GM23338 (cell line): ENCODE data around the gene DSCAML1. TPM values are rescaled to one million over a fixed set of nuclear protein-coding genes. Genes with fewer than 3 reads are reported as not detected.

ENCODE experiments used
- ATAC-seq: fragments of 200-7000 bp; cut with Tn5 transposase; 3 replicates; pipeline ENCODE4 v1.9.1; 2020
- DNase-seq: peaks from one replicate; pipeline ENCODE4 v3.0.0-alpha.2; 2015; ENCODE audit warnings: low spot score
- H2AFZ ChIP-seq: fragments of 200-600 bp; sonication (generic); 2 replicates; pipeline ENCODE4 v1.8.0; 2016; ENCODE audit warnings: antibody characterized with exemption, mild to moderate bottlenecking, moderate library complexity
- H3F3A ChIP-seq: fragments of 200-600 bp; sonication (generic); replicated peaks from 2 replicates; pipeline ENCODE4 v1.8.0; 2017; ENCODE audit warnings: antibody characterized with exemption, mixed run types, low read depth
- H3K27ac ChIP-seq: fragments of 200-600 bp; sonication (generic); 2 replicates; pipeline ENCODE4 v1.6.1; 2016; ENCODE audit warnings: low read depth
- H3K27me3 ChIP-seq: fragments of 200-600 bp; sonication (generic); 2 replicates; pipeline ENCODE4 v1.8.0; 2016; ENCODE audit warnings: mild to moderate bottlenecking, mixed run types, moderate library complexity; ENCODE audit not compliant: insufficient read depth
- H3K36me3 ChIP-seq: fragments of 200-600 bp; sonication (generic); 2 replicates; pipeline ENCODE4 v1.8.0; 2016; ENCODE audit warnings: mild to moderate bottlenecking; ENCODE audit not compliant: insufficient read depth
- H3K4me1 ChIP-seq: fragments of 200-600 bp; sonication (generic); 2 replicates; pipeline ENCODE4 v1.8.0; 2016; ENCODE audit warnings: mild to moderate bottlenecking, moderate library complexity; ENCODE audit not compliant: insufficient read depth
- H3K4me2 ChIP-seq: fragments of 200-600 bp; sonication (generic); 2 replicates; pipeline ENCODE4 v1.7.1; 2017; ENCODE audit warnings: mixed run types
- H3K4me3 ChIP-seq: fragments of 200-600 bp; sonication (generic); 2 replicates; pipeline ENCODE4 v1.6.1; 2016; ENCODE audit warnings: mixed run types
- H3K79me2 ChIP-seq: fragments of 200-600 bp; sonication (generic); replicated peaks from 2 replicates; pipeline ENCODE4 v1.8.0; 2017; ENCODE audit warnings: mild to moderate bottlenecking; ENCODE audit not compliant: insufficient read depth
- H3K9me2 ChIP-seq: fragments of 200-600 bp; sonication (generic); 2 replicates; pipeline ENCODE4 v1.8.0; 2017; ENCODE audit not compliant: insufficient read depth
- H4K20me1 ChIP-seq: fragments of 200-600 bp; sonication (generic); replicated peaks from 2 replicates; pipeline ENCODE4 v1.8.0; 2017; ENCODE audit warnings: mild to moderate bottlenecking; ENCODE audit not compliant: insufficient read depth
- H3K27ac Mint-ChIP-seq: 2 replicates; pipeline ENCODE4 v1.8.0; 2020; ENCODE audit warnings: inconsistent platforms, mild to moderate bottlenecking, moderate library complexity, mixed read lengths
- H3K27me3 Mint-ChIP-seq: 3 replicates; pipeline ENCODE4 v1.8.0; 2022; ENCODE audit warnings: low read depth, mild to moderate bottlenecking, moderate library complexity, mixed read lengths, inconsistent platforms; ENCODE audit not compliant: insufficient read depth, poor library complexity
- H3K36me3 Mint-ChIP-seq: 3 replicates; pipeline ENCODE4 v1.8.0; 2021; ENCODE audit warnings: low read depth, mild to moderate bottlenecking, inconsistent platforms, moderate library complexity, mixed read lengths
- H3K4me1 Mint-ChIP-seq: 3 replicates; pipeline ENCODE4 v1.8.0; 2020; ENCODE audit warnings: mild to moderate bottlenecking, inconsistent platforms, mixed read lengths
- H3K4me3 Mint-ChIP-seq: 3 replicates; pipeline ENCODE4 v1.8.0; 2021; ENCODE audit warnings: moderate library complexity, mild to moderate bottlenecking, inconsistent platforms, mixed read lengths
- H3K9me3 Mint-ChIP-seq: 3 replicates; pipeline ENCODE4 v1.8.0; 2020; ENCODE audit warnings: moderate library complexity, mild to moderate bottlenecking, inconsistent platforms, mixed read lengths
- EZH2 ChIP-seq: fragments of 200-600 bp; sonication (generic); IDR thresholded peaks from one replicate; pipeline ENCODE4 v1.8.0; 2017; ENCODE audit warnings: antibody characterized with exemption, mild to moderate bottlenecking, low read depth; ENCODE audit not compliant: unreplicated experiment
- POLR2AphosphoS5 ChIP-seq: IDR thresholded peaks from 2 replicates; pipeline ENCODE4 v1.6.1; 2016; ENCODE audit warnings: antibody characterized with exemption, low read depth
- ZNF114 ChIP-seq: fragments of 250-450 bp; sonication (Bioruptor Pico); IDR thresholded peaks from 2 replicates; pipeline ENCODE4 v1.5.0; 2020; ENCODE audit warnings: mild to moderate bottlenecking, moderate library complexity
- ZNF331 ChIP-seq: fragments of 250-450 bp; sonication (Bioruptor Pico); IDR thresholded peaks from 2 replicates; pipeline ENCODE4 v1.5.0; 2020; ENCODE audit warnings: low read depth, mild to moderate bottlenecking, moderate library complexity
- polyA plus RNA-seq: library from polyadenylated mRNA; unstranded; fragments of >200 nt; fragmentation: Nextera tagmentation; extraction: Ambion mirVana; gene quantifications from 2 replicates; pipeline ENCODE4 v1.2.1, GENCODE V29; 2016
- total RNA-seq: library from RNA; depleted of rRNA; stranded (reverse); fragments of >200 nt; shearing (Covaris generic); gene quantifications from 2 replicates; pipeline ENCODE4 v1.2.3, GENCODE V29; 2014
- TF ChIP-seq, protein P1 (sequence below), 2 experiments: fragments of 200-600 bp in 1 of 2; sonication (generic) in 1 of 2; conservative IDR thresholded peaks; 2 replicates each; pipeline versions ENCODE4 v1.5.1 to v1.6.1; 2016 to 2017; ENCODE audit warnings: antibody characterized with exemption in 2 of 2, low read depth in 2 of 2, mild to moderate bottlenecking in 2 of 2, moderate library complexity in 1 of 2
- TF ChIP-seq, protein P2 (sequence below): IDR thresholded peaks from 2 replicates; pipeline ENCODE4 v1.6.1; 2016; ENCODE audit warnings: antibody characterized with exemption
- TF ChIP-seq, protein P3 (sequence below): fragments of 250-450 bp; sonication (Bioruptor Pico); IDR thresholded peaks from 2 replicates; pipeline ENCODE4 v1.5.0; 2020; ENCODE audit warnings: mild to moderate bottlenecking, moderate library complexity

The DSCAML1 gene
- total and polyA plus RNA-seq, 2 experiments from 2014 or later = 0.17 TPM; not detected in 1

DNA sequence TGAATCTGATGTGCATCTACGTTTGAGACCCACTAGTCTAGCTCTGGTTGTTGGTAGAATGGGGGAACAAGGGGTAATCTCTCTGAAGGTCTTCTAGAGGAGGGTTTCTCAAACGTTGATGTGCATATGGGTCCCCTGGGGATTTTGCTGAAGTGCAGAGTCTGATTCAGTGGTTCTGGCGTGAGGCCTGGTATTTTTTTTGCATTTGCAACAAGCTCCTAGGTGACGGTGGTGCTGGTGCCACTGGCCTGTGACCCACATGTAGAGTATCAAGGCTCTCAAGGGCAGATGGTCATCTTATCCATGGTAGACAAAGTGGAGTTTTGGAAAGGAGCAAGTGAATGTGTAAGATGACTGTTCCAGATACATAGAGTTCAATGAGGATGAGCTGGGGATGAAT is 372.2 kb downstream of the DSCAML1 start:
- Histone ChIP-seq H4K20me1 (no peaks in the 10 kb centered on the region), H3K36me3 (no peaks in the 10 kb centered on the region), H3K79me2 (no peaks in the 10 kb centered on the region), H3K9me2 (no peaks in the 10 kb centered on the region), H3K27me3 (no peaks in the 10 kb centered on the region), H3F3A (no peaks in the 10 kb centered on the region), H3K27ac (no peak overlapping the region), H3K4me1 (peaks cover 6% of the 10 kb centered on the region), H3K4me3 (no peak overlapping the region), H3K4me2 (no peak overlapping the region), H2AFZ (no peak overlapping the region)
- no peak for ATAC-seq
- H3K27me3 Mint-ChIP-seq = peaks cover 18% of the 10 kb centered on the region
- no peak for TF ChIP-seq ZNF114
- TF ChIP-seq, protein P1, sequence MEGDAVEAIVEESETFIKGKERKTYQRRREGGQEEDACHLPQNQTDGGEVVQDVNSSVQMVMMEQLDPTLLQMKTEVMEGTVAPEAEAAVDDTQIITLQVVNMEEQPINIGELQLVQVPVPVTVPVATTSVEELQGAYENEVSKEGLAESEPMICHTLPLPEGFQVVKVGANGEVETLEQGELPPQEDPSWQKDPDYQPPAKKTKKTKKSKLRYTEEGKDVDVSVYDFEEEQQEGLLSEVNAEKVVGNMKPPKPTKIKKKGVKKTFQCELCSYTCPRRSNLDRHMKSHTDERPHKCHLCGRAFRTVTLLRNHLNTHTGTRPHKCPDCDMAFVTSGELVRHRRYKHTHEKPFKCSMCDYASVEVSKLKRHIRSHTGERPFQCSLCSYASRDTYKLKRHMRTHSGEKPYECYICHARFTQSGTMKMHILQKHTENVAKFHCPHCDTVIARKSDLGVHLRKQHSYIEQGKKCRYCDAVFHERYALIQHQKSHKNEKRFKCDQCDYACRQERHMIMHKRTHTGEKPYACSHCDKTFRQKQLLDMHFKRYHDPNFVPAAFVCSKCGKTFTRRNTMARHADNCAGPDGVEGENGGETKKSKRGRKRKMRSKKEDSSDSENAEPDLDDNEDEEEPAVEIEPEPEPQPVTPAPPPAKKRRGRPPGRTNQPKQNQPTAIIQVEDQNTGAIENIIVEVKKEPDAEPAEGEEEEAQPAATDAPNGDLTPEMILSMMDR (conservative IDR thresholded peaks at IDR 0.05; ENCODE audit: low read depth in 2 of 2) = no peak
- TF ChIP-seq ZNF331 (CRISPR knock-in tag) = no peak
- TF ChIP-seq POLR2AphosphoS5 = no peak
- TF ChIP-seq, protein P2, sequence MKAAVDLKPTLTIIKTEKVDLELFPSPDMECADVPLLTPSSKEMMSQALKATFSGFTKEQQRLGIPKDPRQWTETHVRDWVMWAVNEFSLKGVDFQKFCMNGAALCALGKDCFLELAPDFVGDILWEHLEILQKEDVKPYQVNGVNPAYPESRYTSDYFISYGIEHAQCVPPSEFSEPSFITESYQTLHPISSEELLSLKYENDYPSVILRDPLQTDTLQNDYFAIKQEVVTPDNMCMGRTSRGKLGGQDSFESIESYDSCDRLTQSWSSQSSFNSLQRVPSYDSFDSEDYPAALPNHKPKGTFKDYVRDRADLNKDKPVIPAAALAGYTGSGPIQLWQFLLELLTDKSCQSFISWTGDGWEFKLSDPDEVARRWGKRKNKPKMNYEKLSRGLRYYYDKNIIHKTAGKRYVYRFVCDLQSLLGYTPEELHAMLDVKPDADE = no peak
- H3K9me3 Mint-ChIP-seq = no peaks in the 10 kb centered on the region
- no peak for DNase-seq
- peaks cover 27% of the 10 kb centered on the region for H3K4me1 Mint-ChIP-seq
- H3K4me3 Mint-ChIP-seq = no peak overlapping the region
- H3K27ac Mint-ChIP-seq = no peak overlapping the region
- no peaks in the 10 kb centered on the region for H3K36me3 Mint-ChIP-seq

- Histone ChIP-seq H2AFZ (no peak overlapping the region), H3F3A (no peaks in the 10 kb centered on the region), H3K27me3 (no peaks in the 10 kb centered on the region), H4K20me1 (no peaks in the 10 kb centered on the region), H3K36me3 (no peaks in the 10 kb centered on the region), H3K4me2 (no peak overlapping the region), H3K79me2 (no peaks in the 10 kb centered on the region), H3K9me2 (no peaks in the 10 kb centered on the region), H3K27ac (no peak overlapping the region), H3K4me1 (0 out of 2 replicates have a peak, but pooled peaks cover 2% of the 10 kb centered on the region), H3K4me3 (no peak overlapping the region)
- Mint-ChIP-seq H3K4me1 (peaks cover 19% of the 10 kb centered on the region), H3K36me3 (no peaks in the 10 kb centered on the region), H3K9me3 (no peaks in the 10 kb centered on the region), H3K27ac (no peak overlapping the region), H3K27me3 (peaks cover 16% of the 10 kb centered on the region), H3K4me3 (no peak overlapping the region)
- no peak for DNase-seq
- ATAC-seq = no peak
- TF ChIP-seq POLR2AphosphoS5 = no peak
- TF ChIP-seq EZH2 = no peak
Measured at GRCh38 chr11:117423046-117423575, 373.9 kb downstream of the DSCAML1 start.

GRCh38 chr11:117421476-117421875 is 375.5 kb downstream of the DSCAML1 start:
- Histone ChIP-seq H2AFZ (no peak overlapping the region), H3K36me3 (no peaks in the 10 kb centered on the region)
- peaks cover 15% of the 10 kb centered on the region for H3K27me3 Mint-ChIP-seq

More at GRCh38 chr11:117421476-117421875, 375.5 kb downstream of the DSCAML1 start:
- H3K4me3 Mint-ChIP-seq = no peak overlapping the region
- DNase-seq = no peak
- H3K4me2 ChIP-seq = no peak overlapping the region
- peaks cover 5% of the 10 kb centered on the region; the same call in 2 of the 3 replicates for H3K4me1 Mint-ChIP-seq
- no peaks in the 10 kb centered on the region for H3K9me2 ChIP-seq
- TF ChIP-seq, protein P3, sequence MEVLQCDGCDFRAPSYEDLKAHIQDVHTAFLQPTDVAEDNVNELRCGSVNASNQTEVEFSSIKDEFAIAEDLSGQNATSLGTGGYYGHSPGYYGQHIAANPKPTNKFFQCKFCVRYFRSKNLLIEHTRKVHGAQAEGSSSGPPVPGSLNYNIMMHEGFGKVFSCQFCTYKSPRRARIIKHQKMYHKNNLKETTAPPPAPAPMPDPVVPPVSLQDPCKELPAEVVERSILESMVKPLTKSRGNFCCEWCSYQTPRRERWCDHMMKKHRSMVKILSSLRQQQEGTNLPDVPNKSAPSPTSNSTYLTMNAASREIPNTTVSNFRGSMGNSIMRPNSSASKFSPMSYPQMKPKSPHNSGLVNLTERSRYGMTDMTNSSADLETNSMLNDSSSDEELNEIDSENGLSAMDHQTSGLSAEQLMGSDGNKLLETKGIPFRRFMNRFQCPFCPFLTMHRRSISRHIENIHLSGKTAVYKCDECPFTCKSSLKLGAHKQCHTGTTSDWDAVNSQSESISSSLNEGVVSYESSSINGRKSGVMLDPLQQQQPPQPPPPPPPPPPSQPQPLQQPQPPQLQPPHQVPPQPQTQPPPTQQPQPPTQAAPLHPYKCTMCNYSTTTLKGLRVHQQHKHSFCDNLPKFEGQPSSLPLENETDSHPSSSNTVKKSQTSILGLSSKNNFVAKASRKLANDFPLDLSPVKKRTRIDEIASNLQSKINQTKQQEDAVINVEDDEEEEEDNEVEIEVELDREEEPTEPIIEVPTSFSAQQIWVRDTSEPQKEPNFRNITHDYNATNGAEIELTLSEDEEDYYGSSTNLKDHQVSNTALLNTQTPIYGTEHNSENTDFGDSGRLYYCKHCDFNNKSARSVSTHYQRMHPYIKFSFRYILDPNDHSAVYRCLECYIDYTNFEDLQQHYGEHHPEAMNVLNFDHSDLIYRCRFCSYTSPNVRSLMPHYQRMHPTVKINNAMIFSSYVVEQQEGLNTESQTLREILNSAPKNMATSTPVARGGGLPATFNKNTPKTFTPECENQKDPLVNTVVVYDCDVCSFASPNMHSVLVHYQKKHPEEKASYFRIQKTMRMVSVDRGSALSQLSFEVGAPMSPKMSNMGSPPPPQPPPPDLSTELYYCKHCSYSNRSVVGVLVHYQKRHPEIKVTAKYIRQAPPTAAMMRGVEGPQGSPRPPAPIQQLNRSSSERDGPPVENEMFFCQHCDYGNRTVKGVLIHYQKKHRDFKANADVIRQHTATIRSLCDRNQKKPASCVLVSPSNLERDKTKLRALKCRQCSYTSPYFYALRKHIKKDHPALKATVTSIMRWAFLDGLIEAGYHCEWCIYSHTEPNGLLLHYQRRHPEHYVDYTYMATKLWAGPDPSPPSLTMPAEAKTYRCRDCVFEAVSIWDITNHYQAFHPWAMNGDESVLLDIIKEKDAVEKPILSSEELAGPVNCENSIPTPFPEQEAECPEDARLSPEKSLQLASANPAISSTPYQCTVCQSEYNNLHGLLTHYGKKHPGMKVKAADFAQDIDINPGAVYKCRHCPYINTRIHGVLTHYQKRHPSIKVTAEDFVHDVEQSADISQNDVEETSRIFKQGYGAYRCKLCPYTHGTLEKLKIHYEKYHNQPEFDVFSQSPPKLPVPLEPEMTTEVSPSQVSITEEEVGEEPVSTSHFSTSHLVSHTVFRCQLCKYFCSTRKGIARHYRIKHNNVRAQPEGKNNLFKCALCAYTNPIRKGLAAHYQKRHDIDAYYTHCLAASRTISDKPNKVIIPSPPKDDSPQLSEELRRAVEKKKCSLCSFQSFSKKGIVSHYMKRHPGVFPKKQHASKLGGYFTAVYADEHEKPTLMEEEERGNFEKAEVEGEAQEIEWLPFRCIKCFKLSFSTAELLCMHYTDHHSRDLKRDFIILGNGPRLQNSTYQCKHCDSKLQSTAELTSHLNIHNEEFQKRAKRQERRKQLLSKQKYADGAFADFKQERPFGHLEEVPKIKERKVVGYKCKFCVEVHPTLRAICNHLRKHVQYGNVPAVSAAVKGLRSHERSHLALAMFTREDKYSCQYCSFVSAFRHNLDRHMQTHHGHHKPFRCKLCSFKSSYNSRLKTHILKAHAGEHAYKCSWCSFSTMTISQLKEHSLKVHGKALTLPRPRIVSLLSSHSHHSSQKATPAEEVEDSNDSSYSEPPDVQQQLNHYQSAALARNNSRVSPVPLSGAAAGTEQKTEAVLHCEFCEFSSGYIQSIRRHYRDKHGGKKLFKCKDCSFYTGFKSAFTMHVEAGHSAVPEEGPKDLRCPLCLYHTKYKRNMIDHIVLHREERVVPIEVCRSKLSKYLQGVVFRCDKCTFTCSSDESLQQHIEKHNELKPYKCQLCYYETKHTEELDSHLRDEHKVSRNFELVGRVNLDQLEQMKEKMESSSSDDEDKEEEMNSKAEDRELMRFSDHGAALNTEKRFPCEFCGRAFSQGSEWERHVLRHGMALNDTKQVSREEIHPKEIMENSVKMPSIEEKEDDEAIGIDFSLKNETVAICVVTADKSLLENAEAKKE = no peak
- H3K27ac ChIP-seq = no peak overlapping the region
- no peak overlapping the region for H3K27ac Mint-ChIP-seq
- H4K20me1 ChIP-seq = no peaks in the 10 kb centered on the region
- H3K9me3 Mint-ChIP-seq = no peaks in the 10 kb centered on the region
- H3K4me1 ChIP-seq = 0 out of 2 replicates have a peak, but pooled peaks cover 2% of the 10 kb centered on the region
- ATAC-seq = no peak
- no peaks in the 10 kb centered on the region for H3K36me3 Mint-ChIP-seq
- no peaks in the 10 kb centered on the region for H3K79me2 ChIP-seq
- no peaks in the 10 kb centered on the region for H3K27me3 ChIP-seq
- no peak overlapping the region for H3K4me3 ChIP-seq
- no peaks in the 10 kb centered on the region for H3F3A ChIP-seq
